ENCODE results near the gene TTC39B.

Gene TTC39B

GRCh38 chr9:15156241-15156640 lies 150.8 kb downstream of the TTC39B start (continued):
- TF ChIP-seq ELK4 (IDR thresholded peaks at IDR 0.05; ENCODE audit: borderline replicate concordance, low read depth, low read length) = no peak
- TF ChIP-seq ZNF707 (tag by site-specific recombination; IDR thresholded peaks at IDR 0.05) = no peak
- no peak for TF ChIP-seq YY2 (tag by site-specific recombination; IDR thresholded peaks at IDR 0.05)
- no peak for TF ChIP-seq ZEB2 (tag by site-specific recombination; IDR thresholded peaks at IDR 0.05)
- no peak for TF ChIP-seq GLIS1 (tag by site-specific recombination; IDR thresholded peaks at IDR 0.05)
- no peak for TF ChIP-seq ZNF510 (tag by site-specific recombination; IDR thresholded peaks at IDR 0.05; ENCODE audit: insufficient replicate concordance)
- TF ChIP-seq ZNF830 (tag by site-specific recombination; IDR thresholded peaks at IDR 0.05; ENCODE audit: low read depth) = no peak
- no peak for TF ChIP-seq PRDM1 (tag by site-specific recombination; IDR thresholded peaks at IDR 0.05)

GRCh38 chr9:15155826-15156225 lies 151.2 kb downstream of the TTC39B start:
- H3K36me3 ChIP-seq (ENCODE audit: control insufficient read depth in 2 of 2, insufficient read depth in 1 of 2, low read length in 2 of 2) = no peaks in the 10 kb centered on the region
- CTCF ChIA-PET = no interaction called here
- H3K9me3 ChIP-seq (ENCODE audit: control insufficient read depth, insufficient read depth, low read depth, low read length) = no peaks in the 10 kb centered on the region
- POLR2A ChIA-PET = no interaction called here
- H3K27ac ChIP-seq (ENCODE audit: extremely low read depth, low read depth, low read length) = no peak overlapping the region
- TF ChIP-seq ZBTB10 (tag by site-specific recombination; IDR thresholded peaks at IDR 0.05) (no peak), PRDM10 (tag by site-specific recombination; IDR thresholded peaks at IDR 0.05) (no peak), ZIC2 (tag by site-specific recombination; IDR thresholded peaks at IDR 0.05) (no peak), ZNF354C (tag by site-specific recombination; IDR thresholded peaks at IDR 0.05; ENCODE audit: borderline replicate concordance, low read depth) (no peak), GFI1B (tag by site-specific recombination; IDR thresholded peaks at IDR 0.05) (0 out of 2 replicates have a peak, but pooled peaks have one; percentile 25), ZBTB26 (tag by site-specific recombination; optimal IDR thresholded peaks at IDR 0.05) (no peak), PRDM6 (tag by site-specific recombination; IDR thresholded peaks at IDR 0.05) (peak; percentile 68), ZSCAN5A (tag by site-specific recombination; IDR thresholded peaks at IDR 0.05) (no peak), ZBTB49 (tag by site-specific recombination; IDR thresholded peaks at IDR 0.05; ENCODE audit: low read depth) (no peak), BCL11B (tag by site-specific recombination; IDR thresholded peaks at IDR 0.05; ENCODE audit: low read depth) (no peak), ZNF529 (tag by site-specific recombination; IDR thresholded peaks at IDR 0.05; ENCODE audit: insufficient replicate concordance) (no peak), ZNF175 (tag by site-specific recombination; IDR thresholded peaks at IDR 0.05) (no peak), BCL6B (tag by site-specific recombination; IDR thresholded peaks at IDR 0.05) (peak; percentile 64)
- no peaks in the 10 kb centered on the region for H3K4me1 ChIP-seq (ENCODE audit: control insufficient read depth, insufficient read depth, low read length)
- no peak overlapping the region for H3K4me3 ChIP-seq (ENCODE audit: low read depth, low read length)
